ENCODE results near the gene PRB2. TPM values are rescaled to one million over a fixed set of nuclear protein-coding genes. Genes with fewer than 3 reads are reported as not detected.

Gene PRB2
- total and polyA plus RNA-seq, 2 donors (not counting 3 experiments of a cell fraction or from before 2014, with no cell fraction given), result not detected

- FAIRE-seq, result no peak
- Histone ChIP-seq H2AFZ (ENCODE audit: low read depth, low read length) (no peak overlapping the region), H4K20me1 (replicated peaks; ENCODE audit: control insufficient read depth, extremely low read depth, insufficient read depth, low read length) (no peaks in the 10 kb centered on the region), H3K27ac (ENCODE audit: insufficient read depth, low read depth, low read length) (no peak overlapping the region), H3K4me1 (ENCODE audit: control insufficient read depth, extremely low read depth, insufficient read depth, low read length) (no peaks in the 10 kb centered on the region), H3K9me1 (replicated peaks; ENCODE audit: control insufficient read depth, extremely low read depth, insufficient read depth, low read length) (no peaks in the 10 kb centered on the region), H3K79me2 (ENCODE audit: control insufficient read depth, insufficient read depth, low read length) (no peaks in the 10 kb centered on the region), H3K27me3 (ENCODE audit: control insufficient read depth in 2 of 2, insufficient read depth in 2 of 2, low read length in 2 of 2) (peaks cover 1 to 3% of the 10 kb centered on the region in 2 experiments), H3K4me2 (ENCODE audit: insufficient read depth, low read length) (no peak overlapping the region), H3K4me3 (replicated peaks in 1 of 3; ENCODE audit: insufficient read depth in 1 of 3, low read depth in 1 of 3, low read length in 3 of 3) (no peak overlapping the region), H3K9me3 (replicated peaks; ENCODE audit: control insufficient read depth, insufficient read depth, low read length) (no peaks in the 10 kb centered on the region), H3K9ac (replicated peaks; ENCODE audit: extremely low read depth, insufficient read depth, low read length) (no peak overlapping the region), H3K36me3 (ENCODE audit: control insufficient read depth in 2 of 2, extremely low read depth in 1 of 2, insufficient read depth in 2 of 2, low read length in 2 of 2) (no peaks in the 10 kb centered on the region)
- intact Hi-C loops (cut with micrococcal nuclease), result no loop called here
- BruUV-seq (replicated peaks), result no TSS peak
- no peak for DNase-seq (ENCODE audit: low read depth, low spot score)
- CTCF ChIA-PET, result interaction anchor here (1.7 kb wide), 1 partner anchor 15 kb away, joined by 4 read pairs; no protein-coding TSS in a partner anchor
- POLR2A ChIA-PET, result no interaction called here
- dilution Hi-C loops (cut with MboI; ENCODE audit: extremely low pct_ligation_motif_present, low sequenced_read_pairs), result no loop called here
- TF ChIP-seq POLR2A (IDR thresholded peaks at IDR 0.05; ENCODE audit: low read depth, low read length) (no peak), FOS (IDR thresholded peaks at IDR 0.05; ENCODE audit: borderline replicate concordance, insufficient read depth, low read length) (no peak), POLR2AphosphoS5 (IDR thresholded peaks at IDR 0.05; ENCODE audit: insufficient read depth, low read depth, low read length) (no peak), JUN (IDR thresholded peaks at IDR 0.05; ENCODE audit: borderline replicate concordance, insufficient read depth, insufficient read length, low read depth) (no peak), MYC (IDR thresholded peaks at IDR 0.05; ENCODE audit: low read depth, low read length) (no peak), EZH2 (IDR thresholded peaks at IDR 0.05; ENCODE audit: borderline replicate concordance, low read depth, low read length, severe bottlenecking) (no peak), MAX (IDR thresholded peaks at IDR 0.05; ENCODE audit: insufficient read depth, insufficient read length) (no peak), GATA2 (IDR thresholded peaks at IDR 0.05; ENCODE audit: insufficient read depth, insufficient read length, low read depth, low read length) (no peak), CTCF (IDR thresholded peaks at IDR 0.05; ENCODE audit: extremely low read depth in 1 of 2, insufficient read depth in 1 of 2, low read depth in 1 of 2, low read length in 2 of 2) (no peak)
Measured at GRCh38 chr12:11412731-11413130, 17.4 kb upstream of the PRB2 start.

Measured in endothelial cell of umbilical vein (primary cell).